G401.6 (cell line): ENCODE measurements around the gene GALNS.
"Not testable (repeated sequence)": the region's sequence is repeated elsewhere in the genome, so short reads cannot be mapped to it uniquely, and the experiment has no call there.

Experiments
- FAIRE-seq: peaks from 2 replicates; lab custom pipeline; 2012; peaks lifted over from hg19 to GRCh38; lab: Jason Lieb, UNC

Gene GALNS

DNA sequence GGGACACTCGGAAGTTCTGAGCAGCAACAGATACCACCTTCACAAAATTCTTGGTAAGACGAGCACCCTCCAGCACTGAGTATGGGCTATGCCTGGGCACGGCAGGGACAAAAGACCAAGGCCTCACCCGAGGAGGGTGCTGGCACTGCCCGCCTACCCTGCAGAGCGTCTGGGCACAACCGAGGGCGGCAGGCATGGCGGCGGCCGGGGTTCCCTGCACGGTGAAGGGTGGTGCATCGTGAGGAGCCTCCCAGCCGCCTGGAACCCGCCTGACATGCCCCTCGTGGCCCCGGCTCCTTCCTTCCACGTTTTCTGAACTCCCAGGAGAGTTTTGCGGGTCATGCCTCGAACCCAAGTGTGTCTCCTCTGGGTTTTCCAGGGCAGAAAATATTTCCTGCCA lies 18.9 kb downstream of the GALNS start:
- no peak for FAIRE-seq

DNA sequence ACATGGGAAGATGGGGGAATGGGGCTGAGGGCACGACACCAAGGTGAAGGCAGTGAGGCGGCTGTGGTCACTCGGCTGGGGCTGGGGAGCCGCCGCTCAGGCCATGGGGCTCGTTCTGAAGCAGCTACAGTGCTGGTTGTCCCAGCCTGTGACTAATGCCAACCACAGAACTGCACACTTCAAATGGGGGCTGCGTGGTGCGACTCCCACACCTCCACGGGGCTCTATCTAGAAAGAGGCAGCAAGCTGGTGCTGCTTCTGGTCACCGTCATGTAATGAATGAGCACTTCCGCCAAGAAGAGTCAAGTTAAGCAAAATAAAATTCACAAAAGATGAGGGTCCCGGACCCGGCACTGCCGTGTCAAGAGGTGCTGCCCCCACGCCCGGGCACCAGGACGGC lies 20.0 kb downstream of the GALNS start:
- no peak for FAIRE-seq

DNA sequence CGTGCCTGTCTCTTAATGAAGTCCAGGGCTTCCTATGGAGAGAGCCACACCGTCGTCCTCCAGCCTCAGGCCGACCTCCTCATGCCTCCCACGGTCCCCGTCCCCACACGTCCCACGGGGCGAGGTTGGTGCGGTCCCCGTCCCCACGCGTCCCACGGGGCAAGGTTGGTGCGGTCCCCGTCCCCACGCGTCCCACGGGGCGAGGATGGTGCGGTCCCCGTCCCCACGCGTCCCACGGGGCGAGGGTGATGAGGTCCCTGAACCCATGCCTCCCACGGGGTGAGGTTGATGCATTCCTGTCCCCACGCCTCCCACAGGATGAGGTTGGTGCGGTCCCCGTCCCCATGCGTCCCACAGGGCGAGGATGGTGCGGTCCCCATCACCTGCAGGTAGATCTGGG lies 20.9 kb downstream of the GALNS start:
- no peak for FAIRE-seq

DNA sequence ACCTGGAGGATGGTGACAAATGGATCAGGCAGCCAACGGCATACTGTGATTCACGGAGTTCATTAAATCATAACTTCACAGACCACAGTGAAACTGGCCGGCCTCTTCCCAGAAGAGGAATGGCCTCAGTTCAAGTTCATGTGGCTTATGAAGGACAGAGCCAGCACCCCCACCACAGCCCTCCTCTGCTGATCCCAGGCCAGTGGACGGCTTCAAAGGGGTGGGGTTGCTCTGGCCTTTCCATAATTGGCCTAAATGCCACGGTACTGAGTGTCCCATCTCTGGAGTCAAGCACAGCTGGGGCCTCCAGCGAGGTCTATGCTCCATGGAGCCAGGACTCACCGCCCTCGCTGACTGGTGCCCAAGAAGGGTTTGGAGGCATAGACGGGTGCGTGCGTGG lies 21.4 kb downstream of the GALNS start:
- no peak for FAIRE-seq

DNA sequence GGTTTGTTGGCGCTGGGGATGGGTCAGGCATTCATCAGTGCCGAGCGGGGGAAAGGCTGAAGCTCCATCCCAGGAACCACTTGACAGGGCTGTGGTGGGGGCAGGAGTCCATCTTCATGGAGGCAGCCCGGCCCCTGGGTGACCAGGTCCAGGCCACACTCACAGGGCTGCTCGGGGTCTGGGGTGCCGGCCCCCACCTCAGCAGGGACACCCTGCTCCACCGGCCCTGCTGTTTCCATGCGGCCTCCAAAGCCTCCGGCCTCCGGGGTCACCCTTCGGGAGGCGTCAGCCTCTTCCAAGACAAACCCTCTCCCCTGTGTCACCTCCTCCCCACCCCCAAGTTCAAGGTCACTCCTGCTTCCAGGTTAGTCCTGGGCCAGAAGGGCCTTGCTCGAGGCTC lies 22.1 kb downstream of the GALNS start:
- no peak for FAIRE-seq

DNA sequence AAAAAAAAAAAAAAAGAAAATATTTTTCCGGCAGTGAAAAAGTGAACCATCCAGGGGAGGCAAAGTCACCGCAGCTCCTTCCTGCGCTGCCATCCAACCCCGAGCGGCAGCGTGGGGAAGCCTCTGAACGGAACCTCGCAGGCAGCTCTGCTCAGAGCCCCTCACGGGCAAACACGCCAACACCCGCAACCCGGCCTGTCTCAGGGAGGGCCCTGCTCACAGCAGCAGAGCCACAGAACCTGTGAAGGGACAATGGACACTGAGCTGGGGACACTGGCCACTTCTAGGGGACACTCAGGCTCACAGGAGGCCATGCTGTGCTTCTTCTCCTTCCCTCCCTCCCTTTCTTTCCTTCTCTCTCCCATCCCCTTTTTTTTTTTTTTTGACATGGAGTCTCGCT lies 23.7 kb downstream of the GALNS start:
- no peak for FAIRE-seq

DNA sequence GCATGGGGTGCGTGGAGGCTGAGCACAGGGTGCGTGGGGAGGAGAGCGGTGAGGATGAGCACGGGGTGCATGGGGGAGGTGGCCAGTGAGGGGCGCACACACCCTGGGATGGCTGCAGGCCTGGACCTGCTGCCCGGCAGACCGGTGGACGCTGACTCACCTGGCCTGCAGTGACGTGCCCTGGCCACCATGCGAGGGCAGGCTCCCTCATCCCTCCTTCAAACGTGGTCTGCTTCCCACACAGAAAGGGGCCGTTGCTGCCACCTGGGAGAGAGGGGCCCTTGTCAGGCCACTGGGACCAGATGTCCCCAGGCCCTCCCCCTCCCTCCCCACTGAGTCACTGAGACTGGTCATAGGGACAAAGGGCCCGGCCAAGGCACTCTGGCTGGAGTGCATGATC lies 24.9 kb downstream of the GALNS start:
- FAIRE-seq: no peak

DNA sequence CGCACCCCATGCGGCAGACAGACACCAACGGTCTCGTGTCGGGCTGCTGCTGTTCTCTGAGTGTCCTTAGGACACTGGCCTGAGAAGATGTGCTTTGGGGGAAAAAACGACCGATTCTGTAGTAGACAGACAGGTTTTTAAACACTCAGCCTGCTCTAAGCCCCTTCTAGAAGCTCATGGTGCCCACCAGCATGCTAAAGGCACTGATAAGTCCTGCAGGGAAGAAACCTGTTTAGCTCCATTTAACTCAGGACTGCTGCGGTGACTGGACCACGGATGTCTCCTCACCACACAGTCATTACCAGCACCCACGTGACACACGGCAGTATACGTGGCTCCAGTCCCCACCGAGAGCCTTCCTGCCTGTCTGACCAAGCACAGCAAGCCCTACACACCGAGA lies 26.0 kb downstream of the GALNS start:
- FAIRE-seq: no peak

DNA sequence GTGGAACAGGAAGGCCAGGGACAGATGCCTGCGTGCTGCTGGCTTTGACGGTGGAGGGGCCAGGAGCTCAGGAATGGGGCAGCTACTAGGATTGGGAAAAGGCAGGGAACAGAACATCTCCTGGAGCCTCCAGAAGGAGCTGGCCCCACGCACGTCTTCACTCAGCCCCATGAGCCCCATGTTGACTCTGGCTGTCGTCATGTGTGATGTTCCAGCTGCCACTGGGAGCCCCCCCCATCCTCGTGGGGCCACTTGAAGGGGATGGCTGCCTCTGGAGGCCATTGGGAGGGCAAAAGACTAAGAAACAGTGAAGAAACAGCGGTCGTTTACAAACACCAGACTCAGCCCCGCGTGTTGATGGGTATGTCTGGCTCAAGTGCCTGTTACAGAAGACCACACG lies 26.5 kb downstream of the GALNS start:
- FAIRE-seq: no peak

DNA sequence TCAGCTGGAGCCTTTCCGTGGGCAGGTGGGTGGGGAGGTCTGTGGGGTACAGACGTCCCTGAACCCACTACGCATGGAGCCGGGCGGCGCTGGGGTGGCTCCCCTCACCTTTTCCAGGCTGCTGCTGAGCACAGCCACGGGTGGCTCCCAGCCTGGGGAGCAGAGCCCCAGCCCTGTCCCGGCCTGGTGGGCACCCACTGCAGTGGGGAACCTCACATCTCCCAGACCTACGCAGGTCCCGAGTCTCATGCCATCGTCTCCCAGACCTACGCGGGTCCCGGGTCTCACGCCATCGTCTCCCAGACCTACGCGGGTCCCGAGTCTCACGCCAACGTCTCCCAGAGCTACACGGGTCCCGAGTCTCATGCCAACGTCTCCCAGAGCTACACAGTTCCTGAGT lies 28.0 kb downstream of the GALNS start:
- FAIRE-seq: no peak

DNA sequence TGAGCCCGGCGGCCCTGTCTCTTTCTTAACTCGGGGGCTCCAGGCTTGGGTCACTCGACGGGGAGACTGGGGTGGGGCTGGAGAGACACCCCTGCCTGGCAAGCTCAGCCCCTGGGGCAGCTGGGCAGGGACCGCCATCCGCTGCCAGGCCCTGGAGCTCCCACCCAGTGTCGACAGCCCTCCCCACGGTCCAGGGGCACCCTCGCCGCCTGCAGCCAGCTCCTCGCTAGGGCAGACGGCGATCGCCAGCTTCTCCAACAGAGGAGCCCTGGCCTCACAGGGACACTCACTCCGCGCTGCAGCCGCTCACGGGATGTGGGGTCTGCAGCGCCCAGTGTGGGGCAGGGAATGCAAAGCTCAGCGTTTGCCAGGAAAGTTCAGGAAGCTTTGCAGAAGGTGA lies 29.0 kb downstream of the GALNS start:
- no peak for FAIRE-seq

DNA sequence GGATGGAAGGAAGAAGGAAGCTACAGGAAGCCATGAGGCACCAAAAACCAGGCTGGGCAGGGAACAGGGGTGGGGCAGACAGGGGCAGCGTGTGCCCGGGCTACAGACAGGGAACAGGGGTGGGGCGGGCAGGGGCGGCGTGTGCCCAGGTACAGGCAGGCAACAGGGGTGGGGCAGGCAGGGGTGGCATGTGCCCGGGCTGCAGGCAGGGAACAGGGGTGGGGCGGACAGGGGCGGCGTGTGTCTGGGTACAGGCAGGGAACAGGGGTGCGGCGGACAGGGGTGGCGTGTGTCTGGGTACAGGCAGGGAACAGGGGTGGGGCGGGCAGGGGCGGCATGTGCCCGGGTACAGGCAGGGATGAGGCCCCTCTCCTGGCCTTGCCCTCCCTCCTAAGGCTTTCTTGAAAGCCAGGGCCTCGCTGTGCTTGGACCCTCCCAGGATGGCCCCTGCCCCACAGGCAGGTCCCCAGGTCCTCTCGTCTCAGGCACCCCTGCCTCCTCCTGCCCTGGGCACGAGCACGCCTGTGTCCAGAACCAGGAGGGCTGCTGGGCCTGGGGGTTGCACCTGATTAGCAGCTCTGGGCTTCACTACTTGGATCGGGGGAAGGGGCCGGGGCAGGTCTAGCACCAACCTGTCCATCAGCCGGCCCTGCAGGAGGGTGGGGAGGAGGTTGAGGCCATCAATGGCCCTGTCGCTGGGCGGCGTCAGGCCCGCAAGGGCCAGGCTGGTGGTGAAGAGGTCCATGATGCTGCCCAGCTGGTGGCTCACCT lies 30.5 kb downstream of the GALNS start:
- no peak for FAIRE-seq

DNA sequence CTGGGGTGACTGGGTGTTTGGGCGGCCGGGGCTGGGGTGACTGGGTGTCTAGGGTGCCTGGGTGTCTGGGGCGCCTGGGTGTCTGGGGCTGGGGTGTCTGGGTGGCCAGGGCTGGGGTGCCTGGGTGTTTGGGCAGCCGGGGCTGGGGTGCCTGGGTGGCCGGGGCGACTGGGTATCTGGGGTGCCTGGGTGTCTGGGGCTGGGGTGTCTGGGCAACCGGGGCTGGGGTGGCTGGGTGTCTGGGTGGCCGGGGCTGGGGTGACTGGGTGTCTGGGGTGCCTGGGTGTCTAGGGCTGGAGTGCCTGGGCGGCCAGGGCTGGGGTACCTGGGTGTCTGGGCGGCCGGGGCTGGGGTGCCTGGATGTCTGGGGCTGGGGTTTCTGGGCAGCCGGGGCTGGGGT lies 31.6 kb downstream of the GALNS start:
- no peak for FAIRE-seq

DNA sequence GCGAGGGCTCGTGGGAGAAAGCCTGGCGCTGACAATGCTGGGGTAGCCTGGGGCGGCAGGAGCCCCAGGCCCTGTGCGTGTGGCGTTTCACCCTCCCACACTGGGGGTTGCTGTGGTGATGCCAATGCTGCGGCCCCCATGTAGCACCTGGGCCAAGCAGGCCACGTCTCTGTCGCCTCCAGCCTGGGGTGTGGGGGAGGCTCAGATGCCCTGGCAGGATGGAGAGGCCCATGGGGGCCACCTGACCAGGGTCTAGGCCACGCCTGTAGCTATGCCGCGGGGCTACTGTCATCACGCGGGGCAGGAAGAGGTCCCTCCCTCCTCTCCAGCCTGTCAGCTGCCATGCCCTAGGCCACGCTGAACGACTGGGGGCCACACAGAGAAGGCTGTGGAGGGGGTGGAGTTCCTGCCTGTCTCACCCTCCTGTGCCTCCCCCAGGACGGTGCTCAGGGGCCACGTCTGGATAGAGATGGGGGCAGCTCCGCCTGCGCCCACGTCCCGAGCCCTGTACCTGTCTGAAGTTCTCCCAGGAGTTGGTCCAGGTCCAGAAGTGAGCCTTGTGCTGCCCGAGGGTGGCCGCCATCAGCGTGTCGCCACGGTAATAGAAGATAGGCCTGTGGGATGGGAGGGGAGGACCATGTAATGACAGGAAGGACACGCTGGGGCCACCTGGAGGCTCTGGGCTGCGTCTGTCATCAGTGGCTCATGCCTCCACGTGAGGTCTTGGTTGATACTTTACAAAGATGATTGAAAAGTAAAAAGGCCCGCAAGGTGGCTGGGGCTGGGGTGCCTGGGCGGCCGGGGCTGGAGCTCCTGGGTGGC lies 32.3 kb downstream of the GALNS start:
- FAIRE-seq: no peak

DNA sequence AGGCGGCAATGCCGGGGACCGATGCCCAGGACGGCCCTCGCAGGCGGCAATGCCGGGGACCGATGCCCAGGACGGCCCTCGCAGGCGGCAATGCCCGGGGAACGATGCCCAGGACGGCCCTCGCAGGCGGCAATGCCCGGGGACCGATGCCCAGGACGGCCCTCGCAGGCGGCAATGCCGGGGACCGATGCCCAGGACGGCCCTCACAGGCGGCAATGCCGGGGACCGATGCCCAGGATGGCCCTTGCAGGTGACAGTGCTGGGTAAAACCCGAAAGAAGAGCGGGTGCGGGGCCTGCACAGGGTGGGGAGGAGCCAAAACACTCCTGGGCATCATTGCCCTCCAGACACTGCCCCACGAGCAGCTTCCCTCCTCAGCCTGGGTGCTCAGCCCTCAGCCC lies 33.1 kb downstream of the GALNS start:
- FAIRE-seq: not testable (repeated sequence)

DNA sequence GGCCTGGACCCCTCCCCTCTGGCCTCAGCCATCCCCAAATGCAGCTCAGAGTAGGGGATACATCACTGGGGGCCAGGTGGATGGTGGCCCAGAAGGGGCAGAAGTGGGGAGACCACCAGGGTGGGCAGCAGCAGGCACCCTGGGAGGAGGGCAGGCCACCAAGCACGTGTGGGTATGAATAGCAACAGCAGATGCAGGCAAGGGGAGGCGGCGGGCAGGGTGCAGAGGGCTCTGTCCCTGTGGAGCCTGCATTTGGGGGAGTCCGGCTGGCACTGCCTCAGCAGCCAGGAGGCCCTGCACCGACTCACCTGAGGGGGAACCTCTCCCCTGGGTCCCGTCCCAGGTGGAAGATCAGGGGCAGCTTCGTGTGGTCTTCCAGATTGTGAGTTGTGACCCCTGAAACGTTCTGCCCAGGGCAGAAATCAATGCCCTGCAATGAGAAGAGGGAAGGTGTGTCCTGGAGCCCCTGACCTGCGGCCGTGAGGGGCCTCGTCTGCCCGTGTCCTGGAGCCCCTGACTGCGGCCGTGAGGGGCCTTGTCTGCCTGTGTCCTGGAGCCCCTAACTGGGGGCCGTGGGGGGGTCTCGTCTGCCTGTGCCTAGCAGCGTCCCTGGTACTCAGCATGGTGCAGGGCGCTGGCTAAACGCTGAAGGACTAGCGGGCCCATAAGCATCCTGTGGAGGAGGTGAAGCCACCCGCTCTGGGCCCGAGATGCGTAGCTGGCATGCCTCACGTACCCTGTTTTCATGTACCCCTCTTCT lies 34.3 kb downstream of the GALNS start:
- no peak for FAIRE-seq

DNA sequence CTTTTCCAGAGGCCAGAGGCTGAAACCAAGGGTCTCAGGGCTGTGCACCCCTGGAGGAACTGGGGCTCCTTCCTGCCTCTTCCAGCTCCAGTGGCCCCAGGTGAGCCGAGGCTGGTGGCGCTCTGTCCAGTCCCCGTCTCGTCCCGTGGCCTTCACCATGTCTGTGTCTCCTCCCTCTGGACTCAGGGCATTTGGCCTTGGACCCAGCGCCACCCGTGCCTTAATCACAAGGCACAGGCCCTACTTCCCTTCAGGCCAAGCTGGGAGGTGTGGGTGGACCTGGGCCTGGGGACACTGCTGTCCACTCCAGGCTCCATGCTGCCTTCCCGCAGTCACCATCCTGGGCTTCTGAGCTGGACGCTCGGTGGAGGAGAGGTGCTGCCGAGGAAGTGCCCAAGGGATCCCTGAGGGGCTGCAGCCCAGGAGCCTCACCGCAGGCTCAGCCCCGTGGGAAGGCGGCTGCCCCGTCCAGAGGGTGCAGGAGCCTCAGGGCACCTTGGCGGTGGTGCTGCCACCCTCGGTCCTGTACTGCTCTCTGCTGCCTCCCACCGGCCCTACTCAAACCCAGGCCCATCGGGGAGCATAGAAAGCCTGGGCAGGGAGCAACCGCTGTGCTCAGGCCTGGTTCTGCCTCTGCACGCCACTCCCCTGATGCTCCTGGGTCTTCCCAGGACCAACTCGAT lies 35.4 kb downstream of the GALNS start:
- FAIRE-seq: no peak

DNA sequence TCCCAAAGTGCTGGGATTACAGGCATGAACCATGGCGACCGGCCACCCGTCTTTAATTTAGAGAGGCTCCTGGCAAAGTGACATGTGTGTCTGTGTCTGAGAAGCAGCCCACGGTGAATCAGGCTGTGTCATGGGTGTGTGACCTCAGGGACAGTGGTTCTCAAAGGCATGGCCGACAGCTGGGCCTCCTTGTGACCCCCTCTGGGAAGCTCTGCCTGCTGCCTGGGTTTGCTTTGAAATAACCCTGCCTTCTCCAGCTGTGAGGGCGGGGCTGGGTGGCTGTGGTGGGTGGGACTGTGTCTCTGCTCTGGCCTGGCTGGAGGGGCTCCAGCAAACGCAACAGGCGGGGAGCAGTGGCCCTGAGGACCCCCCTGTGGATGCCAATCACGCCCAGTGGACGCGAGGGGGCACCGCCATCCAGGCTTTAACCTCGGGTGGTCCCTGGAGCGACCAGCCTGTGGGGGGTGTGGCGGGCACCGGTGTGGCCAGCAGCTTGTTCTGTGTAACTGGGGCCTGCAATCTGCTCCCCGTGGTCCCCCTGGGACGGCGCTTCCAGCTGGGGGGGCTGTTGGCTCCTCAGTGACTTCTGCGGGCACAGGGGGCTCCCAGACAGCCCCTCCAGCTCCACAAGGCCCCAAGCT lies 36.2 kb downstream of the GALNS start:
- no peak for FAIRE-seq

DNA sequence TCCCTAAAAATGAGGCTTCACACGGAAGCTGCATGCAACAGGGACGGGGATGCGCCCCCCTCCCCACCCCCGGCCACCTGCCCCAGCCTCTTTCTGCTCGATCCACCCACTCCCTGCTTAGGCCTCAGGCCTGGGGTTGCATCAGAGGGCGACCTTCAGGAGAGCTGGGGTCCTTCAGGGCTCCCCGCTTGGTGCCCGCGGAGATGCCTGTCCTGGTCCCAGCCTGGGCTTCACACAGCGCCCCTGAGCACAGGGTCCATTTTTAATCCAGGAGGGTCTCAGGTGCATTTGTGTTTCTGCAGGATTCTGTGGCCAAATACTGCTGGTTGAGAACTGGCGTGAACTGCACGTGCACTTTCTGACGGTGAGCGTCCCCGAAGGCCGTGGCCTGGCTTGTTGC lies 37.6 kb downstream of the GALNS start:
- no peak for FAIRE-seq

DNA sequence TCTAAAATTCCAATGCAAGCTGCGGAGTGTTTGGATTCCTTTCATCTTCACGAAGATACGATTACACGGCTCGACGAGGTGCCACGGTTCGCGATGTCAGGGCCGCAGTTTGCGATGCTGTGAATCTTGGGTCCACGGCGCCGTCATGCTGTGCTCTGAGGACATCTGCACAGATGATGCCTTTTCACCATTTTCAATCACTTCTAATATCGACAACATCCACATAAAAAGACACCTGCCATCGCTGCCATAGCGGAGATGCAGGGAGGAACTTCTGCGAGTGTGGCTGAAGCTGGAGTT lies 38.2 kb downstream of the GALNS start:
- no peak for FAIRE-seq

DNA sequence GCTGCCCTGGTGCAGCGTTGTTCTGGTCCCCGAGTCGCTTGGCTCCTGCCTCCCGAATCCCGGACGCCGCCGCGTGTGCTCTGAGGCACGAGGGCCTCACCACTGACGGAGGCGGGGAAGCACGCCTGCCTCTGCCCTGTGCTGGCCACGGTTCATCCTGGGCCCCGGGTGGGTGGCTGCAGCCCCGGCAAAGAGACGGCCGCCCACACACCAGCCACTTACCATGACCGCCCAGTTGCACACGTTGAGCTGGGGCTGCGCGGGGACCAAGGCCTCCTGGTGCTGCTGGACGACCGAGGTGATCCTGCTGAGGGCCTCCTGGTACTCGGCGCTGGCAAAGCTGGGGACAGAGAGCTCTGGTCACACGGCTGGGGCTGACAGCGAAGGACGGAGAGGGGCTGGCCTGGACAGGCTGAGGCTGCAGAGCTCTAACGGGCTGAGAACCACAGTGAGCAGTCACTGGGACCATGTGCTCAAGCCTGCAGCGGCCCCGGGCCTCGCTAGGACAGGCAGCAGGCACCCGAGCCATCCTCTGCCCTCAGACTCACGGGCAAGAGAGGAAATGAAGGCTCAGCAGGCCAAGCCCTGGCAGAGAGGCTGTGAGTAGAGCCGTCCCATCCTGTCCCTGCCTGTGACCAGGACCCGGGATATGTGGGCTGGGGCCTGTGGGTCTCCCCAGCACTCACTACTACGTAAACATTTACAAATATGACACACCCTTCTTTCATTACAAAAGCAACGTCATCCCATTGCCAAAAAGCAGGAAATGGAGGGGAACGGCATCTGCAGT lies 38.8 kb downstream of the GALNS start:
- FAIRE-seq: no peak
